GM12878 (cell line): ENCODE measurements around the gene TSHZ1. TPM values are rescaled to one million over a fixed set of nuclear protein-coding genes. Genes with fewer than 3 reads are reported as not detected.
A peak's percentile ranks its signal among the peaks of the same experiment; 100 is the strongest.

Experiments used
- ATAC-seq: fragments of 200-7000 bp; cut with Tn5 transposase; 3 replicates; pipeline ENCODE4 v1.9.1; 2020; ENCODE audit warnings: mild to moderate bottlenecking, moderate library complexity
- BruUV-seq: library from RNA; stranded (reverse); fragments of 400-500 nt; replicated peaks from 2 replicates; lab custom pipeline; 2021; lab: Mats Ljungman, UMichigan
- CTCF ChIA-PET: fragments of 300-600 bp; sonication (Branson Sonifier 250); formaldehyde crosslinking; extraction: SDS; loops from one replicate; lab custom pipeline; 2021; ENCODE audit warnings: inconsistent platforms; lab: Yijun Ruan, JAX
- POLR2A ChIA-PET: fragments of 350-600 bp; formaldehyde crosslinking; extraction: SDS; loops from one replicate; lab custom pipeline; 2021; ENCODE audit warnings: inconsistent platforms; lab: Charles Lee
- RAD21 ChIA-PET: fragments of 300-600 bp; sonication (Branson Sonifier 250); formaldehyde crosslinking; loops from one replicate; lab custom pipeline; 2023; ENCODE audit warnings: antibody characterized with exemption; ENCODE audit not compliant: unreplicated experiment; lab: Charles Lee
- SMC1A ChIA-PET: fragments of 300-600 bp; sonication (Branson Sonifier 250); formaldehyde crosslinking; loops from one replicate; lab custom pipeline; 2023; ENCODE audit not compliant: unreplicated experiment, uncharacterized antibody; lab: Charles Lee
- DNase-seq: peaks from one replicate; pipeline ENCODE4 v3.0.0-alpha.2; 2011; ENCODE audit warnings: low read depth, low spot score
- FAIRE-seq: peaks from 3 replicates; lab custom pipeline; 2011; peaks lifted over from hg19 to GRCh38; lab: Jason Lieb, UNC
- H2AFZ ChIP-seq: 2 replicates; pipeline ENCODE4 v1.6.0; 2011; ENCODE audit warnings: low read depth, low read length, control low read depth; ENCODE audit not compliant: control insufficient read depth
- H3K27ac ChIP-seq: 2 replicates; pipeline ENCODE4 v1.5.1; 2011; ENCODE audit warnings: control low read depth; ENCODE audit not compliant: control insufficient read depth, insufficient read depth
- H3K27me3 ChIP-seq, 2 experiments: replicated peaks in 1 of 2; 2 replicates each; pipeline versions ENCODE4 v1.6.0 to v1.6.1; 2011; ENCODE audit warnings: low read length in 1 of 2; ENCODE audit not compliant: control insufficient read depth in 2 of 2, insufficient read depth in 2 of 2
- H3K36me3 ChIP-seq, 2 experiments: 2 replicates each; pipeline ENCODE4 v1.5.1; 2011; ENCODE audit warnings: low read length in 1 of 2; ENCODE audit not compliant: control insufficient read depth in 2 of 2, insufficient read depth in 2 of 2
- H3K4me1 ChIP-seq: 2 replicates; pipeline ENCODE4 v1.6.1; 2011; ENCODE audit warnings: mild to moderate bottlenecking, low read length, moderate library complexity, mixed read lengths; ENCODE audit not compliant: control insufficient read depth, insufficient read depth
- H3K4me2 ChIP-seq: 2 replicates; pipeline ENCODE4 v1.6.0; 2011; ENCODE audit warnings: control low read depth; ENCODE audit not compliant: control insufficient read depth, insufficient read depth
- H3K4me3 ChIP-seq: fragments of 200-600 bp; sonication (generic); 2 replicates; pipeline ENCODE4 v1.5.1; 2016
- H3K79me2 ChIP-seq: 2 replicates; pipeline ENCODE4 v1.6.0; 2011; ENCODE audit warnings: low read length; ENCODE audit not compliant: control insufficient read depth, insufficient read depth
- H3K9ac ChIP-seq: 2 replicates; pipeline ENCODE4 v1.8.0; 2011; ENCODE audit warnings: low read length, control low read depth, mixed read lengths; ENCODE audit not compliant: control insufficient read depth, insufficient read depth
- H3K9me3 ChIP-seq: replicated peaks from 3 replicates; pipeline ENCODE4 v1.5.1; 2011; ENCODE audit warnings: mild to moderate bottlenecking, low read length; ENCODE audit not compliant: control insufficient read depth, insufficient read depth
- H4K20me1 ChIP-seq: 2 replicates; pipeline ENCODE4 v1.6.0; 2011; ENCODE audit not compliant: control insufficient read depth, insufficient read depth
- BCL11A ChIP-seq: IDR thresholded peaks from 2 replicates; pipeline ENCODE4 v1.6.1; 2011; ENCODE audit warnings: low read depth, low read length
- BRCA1 ChIP-seq: IDR thresholded peaks from 2 replicates; pipeline ENCODE4 v1.6.1; 2011; ENCODE audit warnings: low read depth, low read length, improper control_type of control experiment
- EGR1 ChIP-seq, 2 experiments: IDR thresholded peaks; 1 replicate in 1 of 2; 2 replicates in 1 of 2; pipeline ENCODE4 v1.6.1; 2011 to 2012; ENCODE audit warnings: low read depth in 2 of 2, low read length in 2 of 2, borderline replicate concordance in 1 of 2, mild to moderate bottlenecking in 1 of 2, moderate library complexity in 1 of 2
- ELK1 ChIP-seq: IDR thresholded peaks from 2 replicates; pipeline ENCODE4 v1.6.1; 2012; ENCODE audit warnings: low read depth, low read length, improper control_type of control experiment
- ESRRA ChIP-seq: IDR thresholded peaks from 2 replicates; pipeline ENCODE4 v1.6.1; 2012; ENCODE audit warnings: mild to moderate bottlenecking, low read length, improper control_type of control experiment
- ETV6 ChIP-seq, 2 experiments: fragments of 450-650 bp in 1 of 2; IDR thresholded peaks in 1 of 2; conservative IDR thresholded peaks in 1 of 2; 2 replicates each; pipeline ENCODE4 v1.6.1; 2014; ENCODE audit warnings: antibody characterized with exemption in 1 of 2, borderline replicate concordance in 1 of 2, low read depth in 1 of 2, mild to moderate bottlenecking in 1 of 2, moderate library complexity in 1 of 2
- IKZF1 ChIP-seq: fragments of 450-650 bp; conservative IDR thresholded peaks from 2 replicates; pipeline ENCODE4 v1.6.1; 2017; ENCODE audit warnings: antibody characterized with exemption, mild to moderate bottlenecking
- KDM1A ChIP-seq: fragments of 200-600 bp; sonication (generic); IDR thresholded peaks from 2 replicates; pipeline ENCODE4 v1.6.1; 2016; ENCODE audit warnings: borderline replicate concordance
- MTA2 ChIP-seq: fragments of 450-650 bp; IDR thresholded peaks from 2 replicates; pipeline ENCODE4 v1.6.1; 2016; ENCODE audit warnings: low read depth, mild to moderate bottlenecking, moderate library complexity
- MYC ChIP-seq: IDR thresholded peaks from 2 replicates; pipeline ENCODE4 v1.6.1; 2011; ENCODE audit warnings: mild to moderate bottlenecking, low read length, moderate library complexity, inconsistent platforms; ENCODE audit not compliant: insufficient read depth, insufficient replicate concordance, insufficient read length, severe bottlenecking
- NR2C2 ChIP-seq: IDR thresholded peaks from 2 replicates; pipeline ENCODE4 v1.6.1; 2011; ENCODE audit warnings: borderline replicate concordance, low read depth; ENCODE audit not compliant: control insufficient read depth, insufficient read length
- PKNOX1 ChIP-seq: fragments of 450-650 bp; IDR thresholded peaks from 2 replicates; pipeline ENCODE4 v1.6.1; 2016; ENCODE audit warnings: mild to moderate bottlenecking
- YBX1 ChIP-seq: fragments of 450-650 bp; IDR thresholded peaks from 2 replicates; pipeline ENCODE4 v1.6.1; 2016; ENCODE audit warnings: antibody characterized with exemption
- WGBS: methylation state at CpG from one replicate; pipeline ENCODE4 v1.1.6; 2016; ENCODE audit warnings: low lambda C conversion rate; ENCODE audit not compliant: insufficient replicate concordance, insufficient coverage; ENCODE audit errors: missing lambda C conversion rate; 5-methylcytosine and 5-hydroxymethylcytosine counted together
- in situ Hi-C: fragments of 300-500 bp; cut with MboI; formaldehyde crosslinking; loops from 9 replicates; pipeline ENCODE4 v1.14.3; 2018; ENCODE audit warnings: mixed read lengths
- intact Hi-C: fragments of 100-400 bp; cut with micrococcal nuclease; formaldehyde crosslinking; loops from one replicate; pipeline ENCODE4 v1.14.2; 2022; ENCODE audit not compliant: unreplicated experiment
- polyA plus RNA-seq, 11 experiments: library from polyadenylated mRNA; depleted of rRNA in 4 of 11; unstranded in 6 of 11; stranded (reverse) in 5 of 11; fragments of >200 nt; fragmentation: Nextera tagmentation in 4 of 11; fragmentation: Illumina TruSeq in 1 of 11; extraction: Ambion mirVana in 4 of 11; extraction: Trizol in 1 of 11; gene quantifications; 1 replicate in 1 of 11; 2 replicates in 10 of 11; pipeline versions ENCODE4 v1.2.1 to v1.2.3, GENCODE V29; 2011 to 2016; ENCODE audit warnings: inconsistent platforms in 2 of 11, missing spikeins in 2 of 11, low read depth in 1 of 11
- total RNA-seq, 4 experiments: library from RNA; depleted of rRNA in 3 of 4; stranded (reverse); fragments of >200 nt in 3 of 4; fragmentation: Illumina TruSeq in 1 of 4; extraction: Trizol in 1 of 4; gene quantifications; 2 replicates each; pipeline versions ENCODE4 v1.2.1 to v1.2.3, GENCODE V29; 2013 to 2021

Gene TSHZ1
- total and polyA plus RNA-seq, 10 of the 15 experiments (the other 5 are each of a cell fraction or from before 2014, with no cell fraction given), result 2.2 to 15.2 (median 5.1) TPM

- no peak for TF ChIP-seq ELK1
- TF ChIP-seq NR2C2, result no peak
These were observed 2.1 kb downstream of the TSHZ1 start (continued) for GRCh38 chr18:75212751-75213090.

GRCh38 chr18:75213611-75214331 lies 3.2 kb downstream of the TSHZ1 start:
- in situ Hi-C loops (loop anchor here (25.0 kb wide), 1 partner anchor 1899 kb away; no protein-coding TSS in a partner anchor), intact Hi-C loops (loop anchor here (5.0 kb wide), 2 partner anchors 561 to 616 kb away; partner anchors contain the start of gene ZNF407)
- Histone ChIP-seq H3K4me1 (peaks cover 10% of the 10 kb centered on the region; the same call in 1 of the 2 replicates), H3K36me3 (no peaks in the 10 kb centered on the region), H3K4me2 (peak overlapping the region; percentile 52), H4K20me1 (no peaks in the 10 kb centered on the region), H3K9ac (no peak overlapping the region), H3K79me2 (peaks cover 36% of the 10 kb centered on the region), H3K4me3 (no peak overlapping the region), H3K9me3 (no peaks in the 10 kb centered on the region), H2AFZ (no peak overlapping the region), H3K27ac (no peak overlapping the region), H3K27me3 (no peaks in the 10 kb centered on the region)
- CTCF ChIA-PET, result interaction anchor here (0.8 kb wide), 1 partner anchor 39 kb away, joined by 3 read pairs; no protein-coding TSS in a partner anchor
- RAD21 ChIA-PET, result no interaction called here
- SMC1A ChIA-PET, result interaction anchor here (0.8 to 1.7 kb wide), 3 partner anchors 42 to 561 kb away, joined by 3 to 4 read pairs (median 4); no protein-coding TSS in a partner anchor
- FAIRE-seq, result peak; percentile 62
- TSS peak; percentile 29 for BruUV-seq
- WGBS, result 68% methylated on average over 5 of the region's 5 CpGs
- POLR2A ChIA-PET, result no interaction called here
- no peak for ATAC-seq
- TF ChIP-seq MTA2 (no peak), KDM1A (no peak), PKNOX1 (no peak), BCL11A (no peak), IKZF1 (no peak), EGR1 (IDR thresholded peaks at IDR 0.05; ENCODE audit: borderline replicate concordance in 1 of 2, low read depth in 2 of 2, low read length in 2 of 2) (no peak), BRCA1 (no peak), YBX1 (no peak), MYC (no peak), ETV6 (conservative IDR thresholded peaks at IDR 0.05 in 1 of 2, IDR thresholded peaks at IDR 0.05 in 1 of 2; ENCODE audit: borderline replicate concordance in 1 of 2, low read depth in 1 of 2) (no peak), ESRRA (no peak)
- no peak for DNase-seq
